GM18507 (cell line): ENCODE data around the gene UAP1.
A peak's percentile ranks its signal among the peaks of the same experiment; 100 is the strongest.
"Not testable (repeated sequence)": the region's sequence is repeated elsewhere in the genome, so short reads cannot be mapped to it uniquely, and the experiment has no call there.

Experiments
- DNase-seq: peaks from one replicate; pipeline ENCODE4 v3.0.0; 2011; ENCODE audit warnings: low read depth; ENCODE audit not compliant: insufficient read length; ENCODE audit errors: extremely low spot score
- FAIRE-seq: peaks from 2 replicates; lab custom pipeline; 2011; peaks lifted over from hg19 to GRCh38; lab: Jason Lieb, UNC

The UAP1 gene

DNA sequence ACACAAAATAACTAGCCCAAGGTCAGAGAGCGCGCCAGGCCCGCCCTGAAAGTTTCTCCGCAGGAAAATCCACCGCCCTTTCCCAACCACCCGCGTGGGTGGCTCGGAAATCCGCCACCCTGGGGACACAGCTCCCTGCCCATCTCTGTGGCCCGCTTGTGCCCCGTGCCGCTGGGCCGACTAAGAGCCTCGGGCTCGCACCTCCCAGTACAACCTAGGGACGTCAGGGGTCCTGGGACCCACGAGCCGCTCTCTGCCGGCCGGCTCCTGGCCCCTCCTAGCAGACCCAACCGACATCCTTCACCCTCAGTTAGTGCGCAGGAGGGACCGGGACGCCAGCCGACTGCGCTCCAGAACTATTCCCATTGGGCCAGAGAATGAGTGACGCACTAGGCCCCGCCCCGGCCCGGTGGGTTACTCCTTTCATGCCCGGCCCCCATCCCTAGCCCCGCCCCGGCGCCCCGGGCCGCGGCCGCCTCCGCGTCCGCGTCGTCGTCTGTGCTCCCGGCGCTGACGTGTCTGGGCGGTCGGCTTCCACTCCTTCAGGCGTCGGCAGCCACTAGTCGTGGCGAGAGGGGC, 396 bp upstream of the UAP1 start:
- FAIRE-seq: peak; percentile 92
- DNase-seq: peak; percentile 87

DNA sequence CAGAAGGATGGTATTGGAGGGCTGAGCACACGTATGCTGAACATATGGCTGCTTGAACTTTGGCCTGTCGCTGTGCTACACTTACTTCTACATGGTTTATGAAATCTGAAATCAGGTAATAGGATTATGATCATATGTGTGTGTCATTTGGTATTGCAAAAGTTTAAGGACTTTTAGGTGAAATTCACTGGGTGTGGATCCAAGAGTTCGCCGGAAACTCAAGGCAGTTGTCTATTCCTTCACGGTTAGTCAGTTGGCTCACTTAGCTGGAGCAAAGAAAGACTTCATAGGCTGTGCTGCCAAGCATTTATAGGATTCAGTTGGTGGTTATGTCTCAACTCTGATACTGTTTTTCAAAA, 927 bp downstream of the UAP1 start:
- FAIRE-seq (no peak), DNase-seq (no peak)

DNA sequence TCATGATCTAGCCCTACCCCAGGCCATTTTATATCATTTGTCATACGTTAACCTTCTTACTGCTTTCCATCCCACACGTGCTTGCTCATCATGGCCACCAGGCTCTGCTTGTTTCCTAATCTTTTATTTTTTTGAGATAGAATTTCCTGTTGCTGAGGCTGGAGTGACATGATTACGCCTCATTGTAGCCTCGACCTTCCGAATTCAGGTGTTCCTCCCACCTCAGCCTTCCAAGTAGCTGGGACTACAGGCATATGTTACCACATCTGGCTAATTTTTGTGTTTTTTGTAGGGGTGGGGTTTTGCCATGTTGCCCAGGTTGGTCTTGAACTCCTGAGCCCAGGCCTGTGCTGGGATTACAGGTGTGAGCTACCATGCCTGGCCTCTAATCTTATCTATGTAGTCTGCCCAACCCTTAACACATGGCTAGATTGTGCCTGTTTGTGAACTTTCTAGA, 3.3 kb downstream of the UAP1 start:
- DNase-seq (no peak), FAIRE-seq (no peak)

DNA sequence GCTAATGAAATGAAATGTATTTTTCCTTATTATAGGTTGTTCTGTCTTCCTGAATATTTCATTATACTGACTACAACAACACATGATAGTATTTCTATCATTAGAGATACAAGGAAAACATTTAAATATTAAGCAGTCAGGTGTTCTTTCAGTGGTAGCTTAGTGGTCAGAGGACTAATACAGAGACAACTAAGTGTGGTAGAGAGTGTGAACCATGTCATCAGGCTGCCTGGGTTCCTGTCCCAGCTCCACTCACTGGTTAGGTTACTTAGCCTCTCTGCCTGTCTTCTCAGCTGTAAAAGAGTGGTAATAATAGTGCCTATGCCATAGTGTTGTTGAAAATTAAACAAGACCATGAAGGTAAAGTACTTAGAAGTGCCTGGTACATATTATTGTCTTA, 3.9 kb downstream of the UAP1 start:
- DNase-seq (no peak), FAIRE-seq (no peak)

DNA sequence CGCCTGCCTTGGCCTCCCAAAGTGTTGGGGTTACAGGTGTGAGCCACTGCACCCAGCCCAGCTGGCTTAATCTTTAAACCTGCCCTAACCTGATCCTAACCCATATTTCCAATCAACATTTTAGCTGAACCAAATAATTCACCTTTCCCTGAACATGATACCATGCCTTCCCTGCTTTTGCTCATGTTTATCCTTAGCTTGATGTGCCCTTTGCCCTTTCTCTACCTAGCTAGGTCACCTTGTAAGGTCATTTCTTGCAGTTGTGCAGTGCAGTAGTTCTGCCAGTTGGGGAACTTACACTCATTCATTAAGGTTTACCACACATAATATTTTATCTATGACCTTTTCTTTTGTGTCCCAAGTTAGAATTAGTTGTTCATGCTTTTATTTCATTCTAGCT, 5.3 kb downstream of the UAP1 start:
- no peak for FAIRE-seq

DNA sequence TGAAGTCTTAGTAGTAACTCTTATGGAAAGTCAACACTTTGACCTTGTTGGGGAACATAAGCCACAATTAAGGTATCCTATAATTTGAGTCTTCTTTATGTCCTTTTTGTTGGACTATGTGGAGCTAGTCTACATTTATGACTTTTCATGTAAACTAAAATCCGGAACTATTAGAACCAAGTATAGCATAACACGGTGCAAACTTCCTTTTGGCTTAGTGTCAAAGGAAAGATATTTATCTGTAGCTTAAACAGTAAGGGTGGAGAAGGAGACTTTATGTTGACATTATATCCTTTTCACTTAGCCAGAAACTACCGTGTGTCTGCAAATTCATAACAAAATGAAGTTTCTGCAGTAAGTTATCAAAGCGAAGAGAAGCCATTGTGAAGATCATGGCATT, 7.3 kb downstream of the UAP1 start:
- no peak for FAIRE-seq

More for the DNA sequence above, 5.3 kb downstream of the UAP1 start:
- DNase-seq: no peak

DNA sequence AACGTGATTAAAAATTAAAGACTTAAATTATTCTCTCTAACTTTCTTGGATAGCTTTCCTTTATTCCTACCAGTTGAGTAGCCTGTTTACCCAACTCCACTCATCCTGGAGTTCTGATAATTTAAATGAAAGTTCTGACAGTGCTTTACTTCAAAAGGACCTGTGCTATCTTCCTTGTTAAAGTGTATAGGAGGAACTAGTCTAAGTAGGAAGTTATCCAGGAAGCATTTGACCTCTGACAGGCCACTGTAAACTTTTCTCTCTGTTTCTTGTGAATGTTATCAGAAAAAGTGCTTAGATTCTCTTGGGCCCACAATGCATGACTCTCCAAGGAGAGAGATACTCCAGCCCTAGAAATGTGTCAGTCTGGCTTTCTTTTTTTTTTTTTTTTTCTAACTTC, 9.2 kb downstream of the UAP1 start:
- FAIRE-seq (no peak), DNase-seq (no peak)

More for the DNA sequence above, 7.3 kb downstream of the UAP1 start:
- no peak for DNase-seq

DNA sequence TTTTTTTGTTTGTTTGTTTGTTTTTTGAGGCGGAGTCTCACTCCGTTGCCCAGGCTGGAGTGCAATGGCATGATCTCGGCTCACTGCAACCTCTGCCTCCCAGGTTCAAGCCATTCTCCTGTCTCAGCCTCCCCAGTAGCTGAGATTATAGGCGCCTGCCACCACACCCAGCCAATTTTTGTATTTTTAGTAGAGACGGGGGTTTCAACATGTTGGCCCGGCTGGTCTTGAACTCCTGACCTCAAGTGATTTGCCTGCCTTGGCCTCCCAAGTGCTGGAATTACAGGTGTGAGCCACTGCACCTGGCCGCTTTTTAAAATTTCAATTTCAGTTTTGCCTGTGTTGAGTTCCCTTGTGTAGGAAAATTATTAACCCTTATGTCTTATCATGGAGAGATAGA, 9.6 kb downstream of the UAP1 start:
- not testable (repeated sequence) for DNase-seq, FAIRE-seq

DNA sequence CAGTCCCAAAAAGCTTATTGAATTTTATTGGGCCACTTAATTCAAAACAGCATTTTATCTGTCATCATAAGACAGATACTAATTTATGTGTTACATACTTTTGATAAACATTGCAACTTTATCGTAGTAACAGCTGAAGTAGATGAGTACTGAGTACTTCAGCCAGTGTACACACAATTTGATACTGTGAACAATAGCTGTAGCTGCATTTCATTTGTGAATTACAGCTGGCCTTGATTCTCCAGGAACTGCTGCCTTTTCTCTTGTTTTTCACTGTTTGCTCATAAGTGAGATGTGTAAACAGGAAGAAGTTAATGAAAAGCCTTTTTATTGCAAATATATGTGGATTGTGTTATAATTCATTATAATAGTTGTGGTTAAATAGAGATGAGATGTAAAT, 10.2 kb downstream of the UAP1 start:
- DNase-seq (no peak), FAIRE-seq (no peak)

DNA sequence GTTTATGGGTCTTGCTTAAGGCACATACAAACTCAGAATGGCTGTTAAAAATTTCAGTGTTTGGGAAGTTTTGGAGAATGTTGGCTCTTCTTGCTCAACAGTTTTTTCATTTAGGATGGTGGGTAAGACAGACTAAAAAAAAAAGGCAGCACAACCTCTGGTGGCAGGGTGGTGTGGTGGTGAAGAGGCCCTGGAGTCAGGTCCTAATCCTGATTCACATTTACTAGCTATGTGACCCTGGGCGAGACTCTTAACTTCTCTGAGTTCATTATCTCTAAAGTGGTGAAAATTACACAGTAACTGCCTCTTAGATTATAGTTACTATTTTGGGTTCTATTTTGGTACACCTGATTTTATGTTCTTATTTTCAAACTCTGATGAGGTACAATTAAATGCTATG, 11.6 kb downstream of the UAP1 start:
- FAIRE-seq (no peak), DNase-seq (no peak)

DNA sequence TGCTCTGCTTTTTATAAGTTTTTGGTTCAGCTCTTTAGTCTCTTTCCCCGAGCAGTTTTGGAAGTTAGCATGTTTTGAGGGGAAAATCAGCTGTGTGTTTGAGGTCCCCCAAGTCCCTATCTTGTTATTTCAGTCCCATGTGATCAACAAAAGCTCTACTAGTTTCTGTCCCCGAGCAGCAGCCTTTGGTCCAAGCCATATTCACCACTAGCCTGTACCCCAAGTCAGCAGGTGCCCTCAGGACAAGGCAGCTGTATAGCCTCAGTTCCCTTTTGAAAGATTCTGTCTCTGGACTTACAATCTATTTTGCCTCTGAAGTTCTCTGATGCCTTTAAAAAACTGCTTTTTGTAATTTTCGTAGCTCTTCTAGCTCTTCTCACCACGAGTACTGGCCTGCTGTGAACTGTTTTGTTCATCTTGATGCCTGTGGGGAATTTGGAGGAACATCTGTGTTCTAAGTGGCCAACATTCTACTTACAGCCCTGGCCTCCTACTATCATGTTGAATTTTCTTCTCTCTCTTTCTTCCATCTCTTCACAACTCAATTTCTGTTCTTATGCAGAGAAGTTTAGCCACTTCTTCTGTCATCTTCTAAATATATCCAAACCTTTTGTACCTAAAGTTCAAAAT, 16.7 kb downstream of the UAP1 start:
- FAIRE-seq (no peak), DNase-seq (no peak)

DNA sequence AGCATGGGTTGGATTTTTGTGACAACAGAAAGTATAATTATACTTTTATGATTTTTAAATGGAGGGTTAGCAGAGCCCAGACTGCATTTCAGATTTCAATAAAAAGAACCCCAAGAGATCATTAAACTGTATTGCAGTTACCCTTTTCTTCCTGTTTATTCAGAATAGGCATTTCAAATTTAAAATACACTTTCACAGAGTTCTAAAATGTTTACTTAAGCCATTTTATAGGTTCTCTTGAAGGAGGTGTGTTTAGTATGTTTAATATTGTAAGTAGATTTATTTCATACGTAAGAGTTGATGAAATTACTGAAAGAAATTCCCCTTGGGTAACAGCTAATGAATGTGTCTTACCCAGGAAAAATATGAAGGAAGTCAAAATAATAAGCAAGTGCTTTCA, 17.4 kb downstream of the UAP1 start:
- no peak for DNase-seq
- no peak for FAIRE-seq

DNA sequence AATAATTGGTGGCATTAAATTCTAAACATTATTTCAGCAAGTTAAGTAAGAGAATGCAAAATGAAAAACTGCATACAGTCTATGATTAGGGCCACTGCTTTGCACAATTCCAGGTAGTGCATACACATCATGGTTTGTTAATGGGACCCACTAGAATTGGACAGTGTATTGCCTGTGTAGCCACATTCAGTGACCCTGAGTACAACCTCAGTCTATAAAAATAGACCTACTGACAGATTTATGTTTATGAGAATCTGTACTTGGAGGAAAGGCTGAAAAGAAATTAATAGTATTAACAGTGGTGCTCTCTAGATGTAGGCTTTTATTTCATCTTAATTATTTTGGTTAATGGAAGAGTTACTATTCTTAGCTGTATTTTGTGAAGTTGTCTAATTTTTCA, 18.8 kb downstream of the UAP1 start:
- no peak for FAIRE-seq

DNA sequence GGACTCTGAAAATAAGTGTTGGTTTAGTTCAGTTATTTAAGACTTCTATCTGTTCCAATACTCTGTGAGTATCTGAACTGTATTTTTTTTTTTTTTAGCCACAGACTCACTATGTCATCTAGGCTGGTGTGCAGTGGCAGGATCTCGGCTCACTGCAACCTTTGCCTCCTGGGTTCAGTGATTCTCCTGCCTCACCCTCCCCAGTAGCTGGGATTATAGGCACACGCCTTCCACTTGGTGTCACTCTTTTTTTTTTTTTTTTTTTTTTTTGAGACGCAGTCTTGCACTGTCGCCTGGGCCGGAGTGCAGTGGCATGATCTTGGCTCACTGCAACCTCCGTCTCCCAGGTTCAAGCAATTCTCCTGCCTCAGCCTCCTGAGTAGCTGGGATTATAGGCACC, 21.4 kb downstream of the UAP1 start:
- not testable (repeated sequence) for FAIRE-seq, DNase-seq

More for the DNA sequence above, 18.8 kb downstream of the UAP1 start:
- DNase-seq: no peak

DNA sequence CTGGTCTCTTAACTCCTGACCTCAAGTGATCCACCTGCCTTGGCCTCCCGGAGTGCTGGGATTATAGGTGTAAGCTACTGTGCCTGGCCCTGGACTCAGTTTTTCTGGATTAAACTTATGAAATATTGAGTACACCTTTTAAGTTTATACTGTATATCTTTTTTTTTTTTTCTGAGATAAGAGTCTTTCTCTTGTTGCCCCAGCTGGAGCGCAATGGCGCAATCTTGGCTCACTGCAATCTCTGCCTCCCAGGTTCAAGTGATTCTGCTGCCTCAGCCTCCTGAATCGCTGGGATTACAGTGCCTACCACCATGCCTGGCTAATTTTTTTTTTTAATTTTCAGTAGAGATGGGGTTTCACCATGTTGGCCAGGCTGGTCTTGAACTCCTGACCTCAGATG, 23.6 kb downstream of the UAP1 start:
- not testable (repeated sequence) for DNase-seq, FAIRE-seq

DNA sequence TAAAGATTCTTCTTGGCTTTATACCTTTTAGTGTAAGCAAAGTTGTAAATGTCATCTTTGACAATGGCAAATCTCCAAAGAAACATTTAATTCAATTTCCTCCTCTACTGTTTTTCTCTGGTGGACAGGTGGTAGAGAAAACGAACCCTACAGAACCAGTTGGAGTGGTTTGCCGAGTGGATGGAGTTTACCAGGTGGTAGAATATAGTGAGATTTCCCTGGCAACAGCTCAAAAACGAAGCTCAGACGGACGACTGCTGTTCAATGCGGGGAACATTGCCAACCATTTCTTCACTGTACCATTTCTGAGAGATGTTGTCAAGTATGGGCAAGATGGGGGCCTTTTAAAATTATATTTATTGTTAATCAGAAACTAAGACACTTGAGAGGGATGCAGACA, 25.8 kb downstream of the UAP1 start:
- DNase-seq (no peak), FAIRE-seq (no peak)

DNA sequence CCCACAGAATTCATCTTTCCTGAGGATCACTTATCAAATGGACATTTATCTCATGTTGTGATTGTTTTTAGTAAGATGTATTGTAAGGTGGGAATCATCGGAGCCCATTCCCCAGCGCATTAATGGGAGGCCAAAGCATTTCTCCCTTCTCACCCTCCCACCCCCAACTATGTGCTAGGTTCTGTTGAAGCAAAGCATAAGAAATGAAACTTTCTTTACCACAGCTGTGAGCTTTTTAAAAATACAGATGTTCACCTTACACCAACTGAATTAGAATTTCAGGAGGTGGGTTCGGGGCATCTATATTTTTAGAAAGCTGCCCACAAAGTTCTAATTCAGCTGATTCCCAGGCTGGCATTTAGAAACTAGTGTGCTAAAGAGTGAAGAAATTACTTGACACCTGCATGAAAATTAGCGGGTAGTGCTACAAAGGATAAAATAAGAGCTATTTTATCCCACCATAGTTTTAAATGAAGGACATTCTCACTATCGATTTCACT, 26.3 kb downstream of the UAP1 start:
- DNase-seq (no peak), FAIRE-seq (no peak)

DNA sequence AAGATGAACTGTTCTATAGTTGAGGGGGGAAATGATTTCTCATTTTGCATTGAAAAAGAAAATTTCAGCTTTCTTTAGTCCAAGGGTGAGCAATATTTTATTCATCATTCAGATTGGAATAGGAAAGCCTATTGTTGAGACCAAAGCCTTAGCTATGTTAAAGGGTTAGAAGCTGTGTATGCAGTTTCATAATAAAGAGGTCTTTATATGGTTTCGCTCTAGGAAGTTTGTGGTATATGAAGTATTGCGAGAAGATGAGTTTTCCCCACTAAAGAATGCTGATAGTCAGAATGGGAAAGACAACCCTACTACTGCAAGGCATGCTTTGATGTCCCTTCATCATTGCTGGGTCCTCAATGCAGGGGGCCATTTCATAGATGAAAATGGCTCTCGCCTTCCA, 28.6 kb downstream of the UAP1 start:
- no peak for FAIRE-seq
- DNase-seq: no peak

DNA sequence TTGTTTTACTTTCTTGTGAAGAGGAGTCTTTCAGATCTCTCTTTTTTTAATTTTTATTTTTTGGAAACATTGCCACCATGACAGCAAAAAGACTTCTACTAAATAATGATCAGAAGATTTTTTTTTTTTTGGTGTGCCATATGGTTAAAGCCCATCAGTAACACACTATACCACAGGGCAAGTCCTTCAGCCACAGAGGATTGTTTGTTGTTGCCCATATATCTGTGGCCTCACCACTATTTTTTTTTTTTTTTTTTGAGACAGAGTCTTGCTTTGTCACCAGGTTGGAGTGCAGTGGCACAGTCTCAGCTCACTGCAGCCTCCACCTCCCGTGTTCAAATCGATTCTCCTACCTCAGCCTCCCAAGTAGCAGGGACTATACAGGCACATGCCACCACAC, 29.2 kb downstream of the UAP1 start:
- no peak for DNase-seq
- FAIRE-seq: no peak

DNA sequence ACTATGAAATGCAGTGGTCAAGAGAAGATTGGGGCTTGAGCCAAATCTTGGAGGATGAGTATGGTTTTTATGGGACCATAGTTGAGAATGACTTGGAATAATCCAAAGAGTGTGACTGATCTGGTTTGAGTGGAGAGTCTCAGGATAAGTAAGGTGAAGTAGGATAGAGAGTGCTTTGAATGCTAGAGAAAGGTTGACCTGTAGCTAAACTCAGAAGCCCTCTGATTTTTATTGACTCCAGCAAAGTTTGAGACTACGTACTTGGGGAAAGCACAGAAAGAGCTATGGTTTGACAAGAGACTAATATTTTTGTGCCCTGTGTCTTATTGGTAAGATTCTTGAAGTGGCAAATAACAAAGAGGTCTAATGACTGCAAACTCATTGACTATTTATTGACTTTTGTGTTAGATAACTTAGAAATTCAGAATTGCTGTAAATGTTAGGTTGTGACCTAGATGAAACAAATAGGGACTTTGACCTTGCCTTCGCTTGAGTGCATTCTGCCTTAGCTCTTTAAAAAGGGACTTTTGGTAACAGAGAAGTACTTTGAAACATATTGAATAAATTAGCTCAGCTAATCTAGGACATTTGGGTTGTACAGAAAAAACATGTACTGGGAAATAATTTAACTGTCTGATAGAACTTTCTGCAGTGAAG, 35.1 kb downstream of the UAP1 start:
- FAIRE-seq (no peak), DNase-seq (no peak)

DNA sequence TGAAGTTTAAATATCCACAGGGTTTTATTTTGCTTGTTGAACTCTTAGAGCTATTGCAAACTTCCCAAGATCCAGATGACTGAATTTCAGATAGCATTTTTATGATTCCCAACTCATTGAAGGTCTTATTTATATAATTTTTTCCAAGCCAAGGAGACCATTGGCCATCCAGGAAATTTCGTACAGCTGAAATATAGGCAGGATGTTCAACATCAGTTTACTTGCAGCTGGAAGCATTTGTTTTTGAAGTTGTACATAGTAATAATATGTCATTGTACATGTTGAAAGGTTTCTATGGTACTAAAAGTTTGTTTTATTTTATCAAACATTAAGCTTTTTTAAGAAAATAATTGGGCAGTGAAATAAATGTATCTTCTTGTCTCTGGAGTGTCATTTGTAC, 37.9 kb downstream of the UAP1 start:
- FAIRE-seq (no peak), DNase-seq (no peak)
